Eye (tissue), 1 donor: ENCODE data around the gene MAP3K6.
A peak's percentile ranks its signal among the peaks of the same experiment; 100 is the strongest.

Source experiments
- DNase-seq: peaks from one replicate; pipeline ENCODE4 v3.0.0-alpha.2; 2015

The MAP3K6 gene

DNA sequence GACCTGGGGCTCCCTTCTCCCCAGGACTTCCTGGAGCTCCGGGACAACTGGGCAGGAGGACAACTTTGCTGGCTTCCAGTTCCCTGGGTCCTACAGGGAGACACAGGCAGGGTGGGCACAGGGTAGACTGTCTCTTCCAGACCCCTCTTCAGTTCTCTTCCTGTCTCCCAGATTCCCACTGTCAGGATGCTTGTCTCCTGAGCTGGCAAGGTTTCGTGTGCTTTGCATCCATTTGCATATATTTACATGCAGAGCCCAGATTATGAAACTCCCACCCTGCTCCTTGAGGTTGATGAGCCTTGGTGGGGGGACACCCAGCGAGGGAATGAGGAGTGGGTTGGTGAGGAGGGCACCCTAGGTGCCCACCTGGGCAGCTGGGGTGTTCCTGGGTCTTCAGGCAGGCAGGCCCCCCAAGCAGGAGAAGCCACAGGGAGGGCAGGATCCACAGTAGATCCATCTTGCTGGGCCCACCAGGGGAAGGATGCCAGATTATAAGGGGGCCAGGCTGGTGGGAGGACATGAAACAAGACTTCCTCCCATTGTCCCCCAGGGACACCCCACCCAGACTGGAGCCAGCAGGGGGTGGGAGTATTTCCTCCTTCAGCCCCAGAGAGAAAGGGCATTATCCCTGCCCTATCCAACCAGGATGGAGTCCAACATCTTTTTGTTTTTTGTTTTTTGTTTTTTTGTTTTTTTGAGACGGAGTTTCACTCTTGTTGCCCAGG, 7.8 kb upstream of the MAP3K6 start, which contains the start of gene FCN3:
FCN3 (minus strand) TSS at position 463 of the 725 bp plus-strand sequence; CDS start at position 457, 6 bp downstream.
- no peak for DNase-seq

DNA sequence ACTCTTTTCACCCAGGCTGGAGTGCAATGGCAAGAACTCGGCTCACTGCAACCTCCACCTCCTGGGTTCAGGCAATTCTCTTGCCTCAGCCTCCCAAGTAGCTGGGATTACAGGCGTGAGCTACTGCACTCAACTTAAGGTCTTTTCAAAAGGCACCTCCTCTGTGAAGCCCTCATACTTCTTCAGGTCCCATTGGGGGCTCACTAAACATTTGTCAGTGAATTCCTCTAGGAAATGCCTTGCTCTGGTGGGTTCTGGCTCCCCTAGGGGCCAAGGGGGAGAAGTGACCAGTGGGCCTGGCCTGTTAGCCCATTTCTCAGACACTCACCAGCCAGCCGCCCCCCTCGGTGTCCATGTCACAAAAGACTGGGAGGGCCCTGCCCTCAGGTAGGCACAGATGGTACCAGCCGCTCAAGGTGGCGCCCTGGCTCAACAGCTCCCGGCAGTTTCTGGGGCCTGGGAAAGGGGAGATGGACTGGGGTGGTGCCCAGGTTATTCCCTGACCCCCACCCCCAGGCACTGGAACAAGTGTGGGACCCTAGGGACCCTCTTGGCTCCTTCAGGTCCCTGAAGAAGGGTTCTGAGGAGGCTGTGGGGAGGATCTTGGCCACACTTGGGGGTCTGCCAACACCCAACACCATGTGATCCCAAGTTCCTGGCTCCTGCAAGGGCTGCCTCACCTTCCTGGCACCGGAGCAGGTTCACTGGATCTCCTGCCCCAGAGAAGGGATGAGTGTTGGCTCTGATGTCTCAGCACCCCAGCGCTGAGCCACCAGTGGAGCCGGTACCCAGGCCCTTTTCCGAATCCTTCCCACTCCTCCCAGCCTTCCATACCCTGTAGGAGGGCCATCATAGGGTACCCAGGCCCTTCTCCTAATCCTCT, 6.3 kb upstream of the MAP3K6 start:
- DNase-seq = no peak

DNA sequence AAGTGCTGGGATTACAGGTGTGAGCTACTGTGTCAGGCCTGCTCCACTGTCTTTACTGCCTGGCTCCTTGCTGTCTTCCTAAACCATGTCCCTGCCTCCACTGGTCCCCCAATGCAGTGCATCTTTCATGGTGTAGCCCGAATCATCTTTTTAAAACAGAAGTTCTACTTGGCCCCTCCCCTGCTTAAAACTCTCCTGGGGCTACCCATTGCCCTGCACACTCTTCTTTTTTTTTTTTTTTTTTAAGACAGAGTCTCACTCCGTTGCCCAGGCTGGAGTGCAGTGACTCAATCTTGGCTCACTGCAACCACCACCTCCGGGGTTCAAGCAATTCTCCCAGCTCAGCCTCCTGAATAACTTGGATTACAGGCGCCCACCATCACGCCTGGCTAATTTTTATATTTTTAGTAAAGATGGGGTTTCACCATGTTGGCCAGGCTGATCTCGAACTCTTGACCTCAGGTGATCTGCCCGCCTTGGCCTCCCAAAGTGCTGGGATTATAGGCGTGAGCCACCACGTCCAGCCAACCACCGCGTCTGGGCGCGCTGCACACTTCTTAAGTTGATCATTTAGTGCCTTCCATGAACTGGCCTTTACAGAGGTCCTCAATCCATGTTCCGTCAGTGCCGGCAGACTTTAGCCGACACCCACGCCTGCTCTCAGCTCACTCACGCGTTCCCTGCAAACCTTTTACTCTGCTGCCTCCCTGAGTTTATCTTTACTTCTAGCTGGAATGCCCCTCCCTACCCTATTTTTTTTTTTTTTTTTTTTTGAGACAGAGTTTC, 5.5 kb upstream of the MAP3K6 start:
- DNase-seq = no peak

DNA sequence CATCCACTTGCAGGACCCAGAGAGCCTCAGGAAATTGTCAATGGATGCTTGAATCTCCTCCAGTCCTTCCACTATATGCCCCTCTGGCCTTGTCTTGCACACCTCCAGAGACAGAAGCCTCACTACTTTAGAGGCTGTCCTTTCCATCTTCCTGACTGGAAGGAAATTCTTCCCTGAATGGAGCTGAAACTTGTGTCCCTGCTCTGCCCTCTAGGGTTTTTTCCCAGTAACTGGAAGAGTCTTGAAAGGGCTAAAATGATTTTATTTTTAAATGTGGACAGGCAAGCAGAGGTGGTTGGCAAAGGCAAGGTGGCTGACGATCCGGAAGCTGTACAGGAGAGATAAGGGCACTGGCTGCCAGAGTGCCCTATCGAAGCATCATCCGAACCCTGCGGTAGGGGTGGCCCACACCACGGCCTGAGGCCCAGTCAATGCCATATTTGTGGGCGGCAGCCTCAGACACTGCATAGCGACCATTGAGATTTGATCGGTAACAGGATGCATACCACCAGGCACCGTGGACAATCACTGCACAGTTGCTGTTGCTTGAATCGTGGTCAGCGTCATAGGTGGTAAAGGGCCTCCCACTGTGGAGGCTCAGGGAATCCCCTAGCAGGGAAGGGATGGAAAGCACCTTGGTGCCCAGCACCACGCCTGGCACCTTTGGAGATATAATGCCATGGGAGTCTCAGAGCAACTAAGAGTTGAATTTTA, 2.3 kb upstream of the MAP3K6 start:
- no peak for DNase-seq

DNA sequence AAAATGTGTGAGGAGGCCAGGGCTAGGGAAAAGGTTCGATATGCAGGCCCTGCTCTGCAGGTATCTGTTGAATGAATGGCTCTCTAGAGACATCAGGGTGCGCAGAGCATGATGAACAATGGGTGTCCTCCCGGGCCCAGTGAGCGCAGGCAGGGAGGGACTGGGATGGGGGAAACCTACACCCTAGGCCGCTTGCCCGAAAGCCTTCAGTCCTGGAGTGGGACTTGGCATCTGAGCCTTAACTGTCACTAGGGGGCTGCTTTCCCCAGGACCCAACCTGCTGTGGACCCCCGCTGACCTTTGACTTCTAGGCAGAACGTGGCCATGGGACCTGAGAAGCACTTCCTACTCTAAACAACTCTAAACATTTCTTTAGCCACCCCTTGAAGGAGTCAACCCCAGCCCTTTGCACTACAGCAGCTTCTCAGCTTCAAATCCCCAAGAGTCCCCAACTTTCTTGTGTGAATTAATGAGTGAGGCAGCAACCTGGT, 444 bp upstream of the MAP3K6 start:
- DNase-seq = no peak

DNA sequence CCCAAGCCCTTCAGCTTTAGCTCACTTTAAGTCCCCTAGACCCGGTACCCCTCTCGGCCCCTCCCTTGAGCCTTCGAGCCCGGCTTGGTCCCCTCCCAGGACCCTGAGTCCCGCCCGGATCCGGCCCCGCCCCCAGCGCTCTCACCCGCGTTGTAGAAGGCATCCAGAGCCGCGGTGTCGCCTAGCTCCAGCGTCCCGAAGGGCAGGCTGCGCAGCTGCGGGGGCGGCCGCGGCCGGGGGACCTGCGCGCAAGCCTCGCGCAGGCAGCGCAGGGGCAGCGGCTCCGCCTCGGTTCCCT, 699 bp downstream of the MAP3K6 start:
- DNase-seq = peak; percentile 88

DNA sequence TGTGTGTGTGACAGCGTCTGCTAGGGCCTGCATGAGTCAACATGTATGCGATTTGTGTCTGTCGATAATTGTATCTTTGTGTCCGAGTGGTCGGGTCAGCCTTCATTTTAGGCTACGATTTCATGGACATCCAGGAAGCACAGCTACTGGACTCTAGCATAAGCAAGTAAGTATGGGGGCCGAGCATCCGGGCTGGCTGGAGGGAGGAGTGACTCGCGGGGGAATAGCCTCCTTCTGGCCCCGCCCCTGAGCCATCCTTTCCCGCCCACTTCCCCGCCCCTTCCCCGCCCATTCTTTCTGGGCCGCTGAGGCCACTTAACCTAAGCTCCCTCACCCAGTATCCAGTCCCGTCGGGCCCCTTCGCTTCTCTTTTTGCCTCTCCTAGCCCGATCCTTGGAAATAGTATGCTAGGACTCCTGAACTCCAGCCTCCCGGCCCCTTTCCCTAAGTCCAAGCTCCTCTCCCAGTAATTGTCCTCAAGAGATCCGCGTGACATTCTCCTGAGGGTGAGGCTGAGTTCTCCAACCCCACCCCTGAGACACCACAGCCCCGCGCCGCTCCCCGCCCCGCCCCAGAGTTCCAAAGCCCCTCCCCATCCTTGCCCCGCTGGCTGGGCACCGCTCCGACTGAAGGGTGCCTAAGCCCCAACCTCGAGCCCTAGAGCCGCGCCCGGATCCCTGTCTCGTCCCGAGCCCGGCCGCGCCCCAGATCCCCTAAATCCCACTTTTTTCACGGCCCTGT, 1.2 kb downstream of the MAP3K6 start:
- DNase-seq = peak; percentile 95

DNA sequence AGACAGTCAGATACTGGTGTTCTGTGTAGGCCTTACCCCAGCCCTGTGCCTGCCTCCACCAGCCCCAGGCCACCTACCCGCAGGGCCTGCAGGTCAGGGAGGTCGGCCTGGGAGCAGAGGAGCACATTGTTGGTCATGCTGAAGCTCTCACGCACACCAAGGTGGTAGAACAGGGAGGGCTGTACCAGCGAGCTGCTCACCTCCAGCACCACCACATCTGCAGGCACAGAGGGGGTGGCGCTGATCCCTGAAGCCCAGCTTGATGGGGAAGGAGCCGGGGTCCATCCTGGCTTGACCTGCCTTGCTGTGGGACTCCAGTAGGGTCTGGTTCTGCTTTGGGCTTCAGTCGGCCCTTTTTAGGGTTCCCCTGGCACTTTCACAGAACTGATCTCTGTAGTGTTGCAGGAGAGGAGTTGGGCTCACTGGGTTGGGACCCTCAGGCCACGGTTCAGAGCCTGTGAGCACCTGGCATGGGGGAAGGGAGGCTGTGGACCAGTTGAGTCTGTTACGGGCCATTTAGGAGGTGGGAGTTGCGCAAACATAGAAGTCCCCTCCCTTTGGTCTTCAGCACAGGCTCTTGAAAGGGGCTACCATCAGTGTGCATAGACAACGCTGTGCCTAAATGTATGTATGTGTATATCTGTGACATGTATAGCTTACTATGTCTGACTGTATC, 1.9 kb downstream of the MAP3K6 start:
- DNase-seq = no peak

DNA sequence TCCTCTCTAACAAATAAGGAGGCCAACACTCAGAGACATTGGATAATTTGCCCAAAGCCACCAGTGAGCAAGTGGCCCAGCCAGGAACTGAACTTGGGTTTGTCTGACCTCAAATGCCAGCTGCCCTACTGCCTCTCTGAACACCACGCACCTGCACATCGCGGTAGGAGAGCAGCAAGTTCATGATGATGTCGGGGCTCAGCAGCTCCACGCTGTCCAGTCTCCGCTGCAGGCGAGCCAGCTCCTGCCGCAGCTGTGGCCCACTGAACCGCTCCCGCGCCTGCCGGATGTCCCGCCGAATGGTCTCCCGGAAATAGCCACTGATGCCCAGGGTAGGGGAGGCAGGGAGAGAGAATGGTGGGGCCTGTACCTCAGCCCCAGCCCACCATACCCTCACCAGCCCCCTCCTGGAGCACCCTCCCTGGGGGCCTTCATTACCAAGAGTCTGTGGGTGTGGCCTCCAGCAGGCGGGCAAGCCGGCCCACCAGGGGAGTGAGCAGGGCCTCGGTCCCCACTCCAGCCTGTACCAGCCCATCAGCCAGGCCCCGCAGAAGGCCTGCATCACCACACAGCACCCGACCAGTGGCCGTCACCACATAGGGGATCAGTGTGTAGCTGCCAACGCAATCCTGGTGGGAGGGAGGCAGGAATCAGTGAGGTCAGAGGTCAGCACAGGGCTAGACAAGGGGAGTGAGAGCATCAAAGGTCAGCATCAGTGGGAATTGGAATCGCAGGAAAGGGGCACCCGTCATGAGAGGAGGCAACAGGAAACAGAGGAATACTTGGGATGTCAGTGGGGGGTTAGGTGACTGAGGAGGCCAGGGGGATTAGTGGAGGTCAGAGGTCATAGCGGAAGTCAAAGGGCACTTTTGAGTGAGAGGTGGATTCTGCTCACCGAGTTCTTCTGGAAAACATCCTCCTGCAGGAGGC, 2.7 kb downstream of the MAP3K6 start:
- no peak for DNase-seq

DNA sequence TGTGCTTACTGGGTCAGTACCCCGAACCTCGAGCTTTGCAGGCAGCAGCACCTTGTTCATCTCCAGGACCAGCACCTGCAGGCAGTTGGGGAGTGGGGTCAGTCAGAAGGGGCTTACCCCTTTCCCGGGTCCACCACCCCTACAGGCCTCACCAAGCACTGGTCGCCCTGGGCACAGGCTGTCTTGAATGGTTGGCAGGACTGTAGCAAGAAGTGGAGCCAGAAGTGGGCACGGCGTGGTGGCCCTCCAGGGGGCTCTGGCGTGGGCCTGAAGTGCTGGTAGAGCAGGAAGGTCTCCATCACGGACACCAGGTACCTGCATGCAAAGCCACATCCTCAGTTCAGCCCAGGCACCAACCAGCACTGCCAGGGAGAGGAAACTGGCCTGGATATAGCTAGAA, 5.2 kb downstream of the MAP3K6 start:
- no peak for DNase-seq

DNA sequence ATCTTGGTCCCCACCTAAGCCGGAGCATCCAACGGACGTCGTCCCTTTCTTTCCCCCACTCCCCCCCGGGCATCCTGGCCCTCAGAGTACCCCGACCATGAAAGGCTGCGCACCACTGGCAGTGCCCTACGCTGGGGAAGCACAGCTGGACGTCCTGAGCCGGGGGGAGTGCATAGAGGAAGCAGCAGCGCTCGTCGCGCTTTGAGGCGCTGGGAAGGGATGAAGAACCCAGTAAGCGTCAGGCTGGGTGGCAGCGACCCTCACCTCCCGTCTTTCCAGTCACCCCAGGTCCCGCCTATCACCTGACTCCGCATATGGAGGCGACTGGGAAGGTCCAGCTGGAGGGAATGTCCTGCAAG, 5.7 kb downstream of the MAP3K6 start:
- DNase-seq = no peak

DNA sequence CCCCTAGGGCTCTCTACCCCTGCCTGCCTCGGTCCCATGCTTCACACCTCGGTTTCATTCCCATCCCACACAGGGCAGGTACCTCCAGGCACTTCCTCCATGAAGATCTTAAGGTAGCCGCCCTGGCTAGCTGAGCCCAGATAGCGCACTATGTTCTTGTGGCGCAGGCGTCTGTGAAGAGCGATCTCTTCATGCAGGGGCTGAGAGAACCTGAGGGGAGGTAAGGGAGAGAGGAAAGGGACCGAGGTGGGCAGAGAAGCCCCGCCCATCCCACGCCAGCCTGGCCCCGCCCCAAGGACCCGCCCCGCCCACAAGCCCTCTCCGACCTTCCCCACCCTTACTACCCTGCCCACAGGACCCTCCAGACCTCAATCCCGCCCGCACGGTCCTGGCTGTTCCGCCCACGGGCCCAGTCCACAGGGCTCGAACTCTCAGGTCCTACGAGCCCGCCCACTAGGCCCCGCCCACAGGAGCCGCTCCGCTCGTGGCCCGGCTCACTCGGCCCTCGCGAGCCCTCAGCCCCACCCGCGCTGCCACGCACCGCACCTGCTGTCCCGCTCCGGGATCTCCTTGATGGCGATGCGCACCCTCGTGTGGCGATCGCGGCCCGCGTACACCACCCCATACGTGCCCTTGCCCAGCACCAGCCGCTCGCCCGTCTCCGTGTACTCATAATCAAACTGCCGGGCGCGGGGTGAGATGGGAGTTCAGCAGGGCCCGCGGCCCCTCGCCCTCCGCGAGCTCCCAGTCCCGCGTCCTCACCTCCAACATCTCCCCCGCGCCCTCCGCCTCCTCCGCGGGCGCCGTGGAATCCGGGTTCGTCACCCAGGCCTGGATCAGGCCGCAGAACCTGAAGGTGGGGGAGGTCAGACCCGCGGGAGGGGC, 6.4 kb downstream of the MAP3K6 start:
- DNase-seq = peak; percentile 78

DNA sequence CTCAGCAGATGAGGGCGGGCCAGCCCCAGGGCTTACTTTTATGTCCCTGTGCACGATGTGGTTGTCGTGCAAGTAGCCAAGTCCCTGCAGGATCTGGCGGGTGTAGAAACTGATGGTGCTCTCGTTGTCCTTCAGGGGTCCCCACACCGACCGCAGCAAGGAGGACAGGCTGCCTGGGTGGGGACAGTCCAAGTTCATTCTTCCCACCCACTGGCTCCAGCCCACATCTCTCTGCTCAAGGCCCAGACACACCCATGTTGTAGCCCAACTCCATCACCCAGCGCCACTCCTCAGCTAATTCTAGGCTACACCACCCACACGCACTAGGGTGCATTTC, 7.0 kb downstream of the MAP3K6 start:
- no peak for DNase-seq

DNA sequence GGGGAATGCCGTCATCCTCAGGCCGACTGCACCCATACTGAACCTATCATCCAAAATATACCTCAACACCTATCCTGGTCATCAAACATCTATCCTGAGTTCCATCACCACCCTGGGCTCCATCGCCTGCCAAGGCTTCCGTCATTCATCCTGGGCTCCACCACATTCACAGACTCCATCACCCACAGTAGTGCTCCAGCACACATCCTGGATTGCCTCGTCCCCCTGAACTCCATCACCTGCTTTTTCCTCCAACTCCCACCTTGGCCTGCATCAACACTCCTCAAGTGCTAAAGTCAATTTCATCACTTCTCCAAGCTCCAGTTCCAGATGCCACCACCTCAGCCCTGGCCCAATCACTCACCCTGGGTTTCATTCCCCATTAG, 7.8 kb downstream of the MAP3K6 start:
- no peak for DNase-seq

DNA sequence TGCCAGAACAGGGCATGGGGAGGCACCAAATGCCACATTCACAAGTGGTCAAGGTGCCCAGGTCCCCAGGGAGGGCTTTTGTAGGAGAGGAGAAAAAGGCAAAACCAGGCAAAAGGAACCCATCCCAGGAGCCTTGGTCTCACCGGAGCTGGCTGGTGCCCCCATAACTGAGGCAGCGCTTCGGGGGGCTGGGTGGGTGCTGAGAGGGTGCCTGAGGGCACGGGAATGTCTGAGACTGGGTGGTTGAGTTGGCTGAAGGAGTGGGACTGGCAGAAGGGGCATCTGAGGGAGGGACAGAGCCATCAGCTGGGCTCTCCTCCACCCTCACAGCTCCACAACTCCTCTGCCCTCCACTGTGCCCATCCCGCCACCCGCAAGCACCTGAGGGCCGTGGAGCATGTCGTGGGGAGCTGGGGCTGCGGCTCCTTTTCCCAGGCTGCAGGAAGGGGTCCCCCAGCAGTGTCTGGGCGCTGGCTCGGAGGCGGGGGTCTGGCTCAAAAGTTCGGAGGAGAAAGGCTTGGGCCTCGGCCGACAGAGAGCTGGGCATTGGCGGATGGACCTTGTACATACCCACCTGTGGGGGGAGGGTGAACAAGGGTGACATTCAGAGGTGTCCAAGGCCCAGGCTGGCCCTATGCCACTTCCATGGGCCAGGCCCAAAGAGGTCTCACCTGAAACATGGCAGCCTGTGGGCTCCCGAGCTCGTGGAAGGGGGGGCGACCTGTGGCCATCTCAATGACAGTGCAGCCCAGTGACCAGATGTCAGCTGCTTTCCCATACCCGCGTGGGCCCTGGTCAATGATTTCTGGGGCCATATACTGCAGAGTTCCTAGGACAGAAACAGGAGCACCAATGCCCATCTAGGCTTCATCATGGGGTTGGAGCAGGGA, 8.5 kb downstream of the MAP3K6 start:
- no peak for DNase-seq

DNA sequence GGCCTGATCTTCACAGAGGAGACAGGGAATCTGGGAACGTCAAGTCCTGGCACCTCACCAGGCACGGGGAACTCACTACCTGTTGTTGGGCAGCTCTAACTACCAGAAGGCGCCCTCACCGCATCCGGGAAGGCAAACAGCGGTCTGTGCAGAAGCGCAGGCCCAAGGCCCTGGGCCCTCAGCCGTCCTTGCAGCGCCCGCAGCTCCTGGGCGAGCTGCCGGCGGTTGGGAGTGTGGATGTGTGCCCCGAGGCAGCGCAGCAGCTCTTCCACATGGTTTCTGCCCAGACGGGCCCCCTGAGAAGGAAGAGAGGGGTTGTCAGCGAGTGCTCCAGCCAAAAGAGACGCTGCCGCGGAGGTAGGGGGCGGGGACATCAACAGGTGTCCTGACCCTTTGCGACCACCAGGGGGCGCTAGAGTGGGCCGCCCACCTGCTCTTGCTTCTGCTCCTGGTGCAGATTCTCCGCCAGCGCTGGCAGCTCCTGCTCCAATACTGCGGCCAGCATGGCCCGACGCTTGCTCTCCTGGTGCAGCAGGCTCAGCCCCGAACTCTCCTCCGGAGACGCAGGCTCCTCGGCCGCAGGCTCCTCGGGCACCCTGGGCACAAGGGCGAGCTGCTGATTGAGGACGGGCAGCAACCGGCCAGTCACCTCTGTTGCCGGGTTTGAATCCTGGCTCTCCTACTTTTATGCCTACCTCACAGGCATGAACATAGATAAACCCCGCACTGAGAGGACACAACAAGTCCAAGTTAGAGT, 9.3 kb downstream of the MAP3K6 start:
- DNase-seq = peak; percentile 87

DNA sequence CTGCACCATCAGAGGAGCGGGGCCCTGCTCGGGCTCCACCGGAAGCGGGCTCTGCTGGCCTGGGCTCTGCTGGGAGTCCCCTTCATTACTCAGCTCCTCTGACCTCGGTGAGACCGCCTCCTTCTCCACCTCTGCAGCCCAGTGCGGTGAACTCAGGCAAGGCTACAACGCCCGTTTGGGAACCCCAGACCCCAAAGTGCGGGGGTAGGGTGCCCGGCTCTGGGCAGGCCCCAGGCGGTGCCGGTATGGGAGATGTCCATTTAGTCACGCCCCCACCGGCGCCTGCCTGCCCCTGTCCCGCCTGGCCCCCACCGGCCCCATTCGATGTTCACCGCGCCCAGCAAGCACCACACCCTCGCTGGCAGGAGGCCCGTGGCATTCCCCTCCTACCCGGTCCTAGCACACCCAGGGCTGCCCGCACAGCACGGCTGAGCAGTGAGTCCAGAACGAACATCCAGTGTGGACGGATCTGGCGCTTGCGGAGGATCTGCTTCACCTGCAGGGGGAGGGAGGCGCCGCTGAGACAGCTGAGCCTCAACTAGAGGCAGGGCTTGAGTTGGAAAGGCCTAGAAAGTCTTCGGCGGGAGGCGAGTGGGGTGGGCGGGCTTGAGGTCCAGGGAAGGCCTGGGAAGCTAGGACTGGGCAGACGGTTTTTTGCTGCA, 10.0 kb downstream of the MAP3K6 start:
- DNase-seq = no peak
